HS-5 (cell line): ENCODE results near the gene ZDHHC22.

Experiments used
- DNase-seq: peaks from one replicate; pipeline ENCODE4 v3.0.0-alpha.2; 2012; ENCODE audit warnings: low read depth

Gene ZDHHC22

GRCh38 chr14:77103951-77104350 is 37.6 kb downstream of the ZDHHC22 start:
- DNase-seq = no peak

DNA sequence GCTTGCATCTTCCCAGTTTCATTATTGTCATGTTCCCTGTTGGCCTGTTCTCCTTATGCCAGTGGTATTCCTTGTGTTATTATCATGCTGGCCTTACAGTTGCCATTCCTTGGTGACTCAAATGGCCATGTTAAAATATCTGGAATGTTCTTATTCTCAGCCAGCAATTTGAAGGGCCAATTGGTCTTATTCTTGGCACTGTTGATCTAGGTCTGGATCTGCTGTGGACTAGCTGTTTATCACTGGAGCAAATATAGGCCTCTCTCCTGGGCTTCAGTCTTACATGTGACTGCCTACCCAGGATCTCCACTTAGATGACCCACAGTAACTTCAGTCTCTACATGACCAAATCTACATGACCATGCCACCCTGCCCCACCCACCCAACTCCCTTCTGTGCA is 38.1 kb downstream of the ZDHHC22 start:
- DNase-seq = no peak

- no peak for DNase-seq
Measured at GRCh38 chr14:77102154-77102553, 39.4 kb downstream of the ZDHHC22 start.

- DNase-seq = no peak
Measured at GRCh38 chr14:77100961-77101360, 40.6 kb downstream of the ZDHHC22 start.

DNA sequence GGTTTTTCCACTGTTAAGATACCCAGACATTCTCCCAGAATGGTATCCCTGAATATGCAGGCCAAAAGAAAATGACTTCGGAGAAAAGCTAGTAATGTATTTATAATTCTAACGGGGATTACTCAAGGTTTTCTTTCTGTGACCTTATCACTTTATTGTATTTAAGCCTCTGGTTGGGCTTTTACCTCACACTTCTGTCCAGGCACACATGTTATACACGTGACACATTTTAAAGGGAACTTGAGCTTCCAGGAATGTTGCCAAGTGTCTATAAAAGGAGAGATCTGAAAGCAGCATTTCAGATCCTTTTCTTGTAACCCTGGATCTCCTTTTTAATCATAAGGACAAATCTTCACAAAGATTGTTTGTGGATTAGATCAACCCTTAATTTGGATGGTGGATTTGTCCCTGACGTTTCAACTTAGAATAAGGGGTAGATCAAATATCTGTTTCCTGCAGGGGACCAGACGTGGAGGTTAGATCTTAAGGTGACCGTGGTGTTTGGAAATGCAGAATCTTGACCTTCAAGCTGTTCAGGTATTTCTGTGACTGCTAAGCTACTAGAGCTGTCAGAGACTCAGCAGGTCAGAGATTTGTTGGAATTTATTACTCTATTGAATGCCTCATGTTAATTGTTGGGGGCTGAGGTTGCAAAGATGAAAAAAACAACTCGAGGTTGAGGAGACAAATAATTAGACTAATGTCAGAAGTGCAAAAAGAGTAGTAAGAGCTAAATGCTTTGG is 42.0 kb downstream of the ZDHHC22 start:
- DNase-seq = peak; percentile 19

DNA sequence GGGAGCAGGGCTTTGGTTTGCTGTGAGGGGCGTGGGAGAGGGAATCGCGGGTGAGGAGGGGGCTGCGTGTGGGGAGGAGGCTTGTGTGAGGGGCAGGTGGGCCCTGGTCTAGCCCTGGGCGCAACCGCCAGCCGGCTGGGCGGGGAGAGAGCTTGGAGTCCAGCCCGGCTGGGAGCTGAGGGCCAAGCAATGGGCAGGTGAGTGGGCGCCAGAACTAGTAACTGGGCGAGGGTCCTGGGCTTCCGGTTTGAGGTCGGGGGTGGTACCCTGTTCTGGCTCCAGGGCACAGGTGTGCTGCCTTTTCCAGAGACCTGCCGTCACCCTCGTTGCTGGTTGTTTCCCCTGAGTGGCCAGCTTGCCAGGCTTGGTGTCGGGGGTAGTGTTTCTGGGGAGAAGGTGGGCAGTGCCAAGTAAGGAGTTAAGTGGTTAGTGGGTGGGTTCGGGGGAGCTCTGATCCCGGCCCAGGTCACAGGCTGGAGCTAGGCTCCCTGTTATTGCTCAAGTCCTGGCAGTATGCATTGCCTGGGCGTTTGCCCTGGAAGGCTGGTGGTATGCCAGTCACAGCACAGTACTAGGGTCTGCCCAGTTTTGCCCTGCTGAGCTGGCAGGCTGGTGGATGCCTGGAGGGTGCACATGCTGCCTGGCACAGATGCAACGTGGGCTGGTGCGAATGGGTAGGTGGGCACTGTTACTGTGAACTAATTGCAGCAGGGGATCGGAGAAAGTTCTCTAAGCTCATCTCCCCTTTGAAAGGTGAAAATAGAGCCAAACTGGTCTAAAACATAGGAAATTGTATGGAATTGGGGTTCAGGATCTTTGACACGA is 42.9 kb downstream of the ZDHHC22 start:
- DNase-seq = no peak

DNA sequence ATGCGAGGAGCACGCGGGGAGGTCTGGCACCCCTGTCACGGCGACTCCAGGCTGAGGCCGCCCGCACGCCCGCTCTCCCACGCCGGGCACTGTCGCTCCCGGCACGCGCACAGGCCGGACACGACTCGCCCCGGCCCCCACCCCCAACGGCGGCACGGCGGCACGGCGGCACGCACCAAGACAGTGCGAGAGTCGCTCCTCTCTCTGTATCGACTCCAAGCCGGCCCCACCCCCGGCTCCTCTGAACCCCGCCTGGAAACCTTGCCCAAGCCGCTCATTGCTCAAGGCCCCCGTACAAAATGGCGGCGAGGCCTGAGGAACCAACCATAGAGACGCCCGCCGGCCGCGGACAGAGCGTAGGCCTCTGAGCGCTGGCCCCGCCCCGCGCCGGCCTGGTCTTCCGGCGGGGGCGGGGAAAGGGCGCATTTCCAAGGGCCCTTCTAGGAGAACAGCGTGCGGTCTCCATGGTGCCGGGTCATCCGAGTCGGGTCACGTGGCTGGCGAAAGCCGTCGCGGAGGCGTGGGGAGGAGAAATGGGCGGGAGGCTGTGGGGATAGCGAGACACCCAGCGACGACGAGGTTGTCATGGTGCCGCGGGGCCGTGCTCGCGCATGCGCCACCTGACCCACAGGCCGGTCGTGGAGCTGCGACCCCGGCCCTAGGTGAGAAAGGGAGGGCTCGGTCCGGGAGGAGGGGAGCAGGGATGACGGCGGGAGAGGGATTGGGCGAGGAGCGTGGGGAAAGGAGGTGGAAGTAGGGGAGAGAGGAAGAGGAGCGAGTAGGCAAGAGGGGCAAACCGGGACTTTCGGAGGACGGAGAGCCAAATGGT is 43.7 kb downstream of the ZDHHC22 start, which contains the start of gene CIPC:
Gene CIPC (plus strand): TSS at position 559 of the 829 bp plus-strand sequence. CDS start 7,451 bp downstream, outside the sequence.
- DNase-seq = peak; percentile 92

- DNase-seq = peak; percentile 10
Measured at GRCh38 chr14:77097006-77097699, 44.4 kb downstream of the ZDHHC22 start.

GRCh38 chr14:77094672-77095284 is 46.8 kb downstream of the ZDHHC22 start:
- DNase-seq = peak; percentile 44

GRCh38 chr14:77092676-77093075 is 48.9 kb downstream of the ZDHHC22 start:
- DNase-seq = no peak

DNA sequence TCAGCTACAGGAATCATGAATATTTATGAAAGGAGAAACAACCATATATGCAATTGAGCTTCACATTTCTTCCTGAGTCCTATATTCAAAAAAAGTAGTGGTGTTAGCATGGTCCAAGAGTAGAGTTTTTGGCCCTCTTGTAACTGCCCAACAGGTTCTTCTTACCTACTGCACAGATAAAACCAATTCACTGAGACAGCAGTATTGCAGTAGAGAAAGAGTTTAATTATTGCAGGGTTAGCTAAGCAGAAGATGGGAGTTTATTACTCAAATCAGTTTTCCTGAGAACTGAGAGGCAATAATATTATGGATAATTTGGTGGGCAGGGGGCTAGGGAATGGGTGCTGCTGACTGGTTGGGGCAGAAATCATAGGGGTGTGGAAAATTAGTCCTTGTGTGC is 50.1 kb downstream of the ZDHHC22 start:
- DNase-seq = no peak

DNA sequence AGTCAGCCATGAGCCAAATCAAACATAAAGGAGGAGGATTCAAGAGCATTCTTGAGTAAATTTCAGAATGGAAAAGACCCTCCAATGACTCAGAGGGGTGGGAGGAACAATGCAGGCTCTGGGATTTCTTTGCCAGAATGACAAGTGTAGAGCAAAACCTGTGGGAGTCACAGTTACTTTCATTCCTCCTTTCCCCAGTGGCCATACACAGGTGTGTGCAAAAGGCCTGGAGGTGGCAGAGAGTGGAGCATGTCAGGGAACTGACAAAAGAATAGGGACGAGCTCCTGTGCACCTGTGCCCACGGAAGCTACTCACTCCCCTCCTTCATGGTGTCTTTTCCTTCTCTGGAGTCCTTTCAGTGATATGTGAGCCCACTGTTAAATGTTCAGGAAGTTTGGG is 52.9 kb downstream of the ZDHHC22 start:
- no peak for DNase-seq

- DNase-seq = no peak
Measured at GRCh38 chr14:77088219-77088618, 53.4 kb downstream of the ZDHHC22 start.

- no peak for DNase-seq
Measured at GRCh38 chr14:77087631-77088030, 54.0 kb downstream of the ZDHHC22 start.

GRCh38 chr14:77086951-77087350 is 54.6 kb downstream of the ZDHHC22 start:
- DNase-seq = no peak

DNA sequence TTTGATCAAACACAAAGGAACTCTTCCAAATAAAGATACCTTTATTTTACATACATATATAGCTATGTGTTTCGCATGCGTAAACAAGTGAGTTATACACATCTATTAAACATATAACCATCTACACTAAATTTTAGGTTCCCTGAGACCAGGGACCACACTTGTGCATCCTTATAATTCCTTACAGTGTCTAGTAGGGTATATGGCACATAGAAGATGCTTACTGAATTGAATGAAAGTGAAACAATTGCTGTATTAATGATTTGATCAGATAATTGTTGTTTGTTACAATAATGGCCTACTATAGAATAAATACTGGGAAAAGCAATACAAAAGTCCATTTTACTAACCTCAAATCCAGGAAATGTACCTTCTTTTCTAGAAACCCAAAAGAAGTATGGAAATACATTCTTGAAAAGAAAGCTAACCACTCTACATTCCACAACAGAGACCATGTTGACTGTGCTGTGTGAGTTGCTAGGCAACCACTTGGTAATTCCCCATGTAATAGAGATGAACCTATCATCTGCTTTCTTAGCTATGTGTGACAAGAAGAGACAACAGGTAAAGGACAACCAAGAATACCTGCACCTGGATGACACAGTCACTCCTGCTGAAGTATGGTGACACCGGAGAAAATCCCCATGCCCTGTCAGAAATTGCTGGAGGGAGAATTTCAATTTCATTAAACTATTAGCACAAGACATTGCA is 55.4 kb downstream of the ZDHHC22 start:
- DNase-seq = no peak

DNA sequence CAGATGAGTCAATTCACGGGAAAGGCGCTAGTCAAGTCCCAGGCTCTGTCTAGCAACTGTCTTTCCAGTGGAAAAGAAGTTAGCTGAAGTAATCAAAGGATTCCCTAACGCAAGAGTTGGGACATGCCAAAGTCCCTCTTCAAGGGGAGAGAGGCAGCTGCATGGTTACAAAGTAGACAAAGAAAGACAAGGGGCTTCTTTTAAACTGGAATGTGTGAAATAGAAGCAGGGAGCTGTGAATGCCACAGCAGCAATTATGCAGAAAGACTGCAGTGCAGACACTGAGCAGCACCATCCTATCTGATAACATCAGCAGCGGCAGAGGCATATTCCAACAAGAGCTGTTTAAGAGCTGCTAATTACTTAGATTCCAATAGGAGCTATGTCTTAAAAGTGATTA is 56.1 kb downstream of the ZDHHC22 start:
- DNase-seq = no peak

- no peak for DNase-seq
Measured at GRCh38 chr14:77084985-77085384, 56.6 kb downstream of the ZDHHC22 start.

DNA sequence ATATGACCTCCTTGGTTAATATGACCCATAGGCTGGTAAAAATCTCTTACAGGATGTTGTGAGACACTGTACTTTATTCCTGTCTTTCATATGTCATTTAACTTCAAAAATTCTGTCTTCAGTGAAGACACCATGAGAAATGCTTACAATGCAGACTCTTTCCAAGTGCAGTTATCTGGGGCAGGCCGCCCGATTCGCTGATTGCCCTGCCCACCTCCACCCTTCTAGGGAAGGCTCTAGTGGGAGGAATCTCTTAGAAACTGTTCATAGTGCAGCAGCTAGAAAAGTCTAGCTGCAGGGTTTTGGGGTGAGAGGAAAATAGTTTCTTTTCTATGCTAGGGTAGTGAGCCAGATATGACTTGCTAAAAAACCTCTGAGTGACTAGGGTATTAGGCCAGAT is 58.5 kb downstream of the ZDHHC22 start:
- no peak for DNase-seq

- DNase-seq = no peak
Measured at GRCh38 chr14:77082356-77082755, 59.2 kb downstream of the ZDHHC22 start.
